Stomach (tissue), 9 donors: ENCODE data around the gene YAE1. TPM values are rescaled to one million over a fixed set of nuclear protein-coding genes. Genes with fewer than 3 reads are reported as not detected.

Experiments used
- DNase-seq, 2 donors: peaks; one replicate each; pipeline versions ENCODE4 v3.0.0 to v3.0.0-alpha.2; 2013 to 2019
- H3K27ac ChIP-seq, 5 donors: fragments of 200-600 bp in 4 of 5; sonication (generic) in 4 of 5; one replicate each; pipeline ENCODE4 v1.5.1; 2013 to 2019; ENCODE audit warnings: mild to moderate bottlenecking in 1 of 5, moderate library complexity in 1 of 5
- H3K27me3 ChIP-seq, 3 donors: fragments of 200-600 bp; sonication (generic); one replicate each; pipeline ENCODE4 v1.5.1; 2017 to 2019; ENCODE audit warnings: mixed run types in 1 of 3
- H3K36me3 ChIP-seq, 4 donors: fragments of 200-600 bp; sonication (generic); 1 replicate in 3 of 4; 2 replicates in 1 of 4; pipeline ENCODE4 v1.5.1; 2016 to 2019
- H3K4me1 ChIP-seq, 4 donors: fragments of 200-600 bp; sonication (generic); one replicate each; pipeline ENCODE4 v1.5.1; 2016 to 2019
- H3K4me3 ChIP-seq, 4 donors: fragments of 200-600 bp; sonication (generic) in 3 of 4; one replicate each; pipeline ENCODE4 v1.5.1; 2016 to 2019; ENCODE audit warnings: mild to moderate bottlenecking in 1 of 4
- H3K9me3 ChIP-seq, 4 donors: fragments of 200-600 bp; sonication (generic); one replicate each; pipeline ENCODE4 v1.5.1; 2016 to 2019
- CTCF ChIP-seq, 7 experiments: fragments of 450-650 bp in 4 of 7; fragments of 200-600 bp in 3 of 7; sonication (generic) in 3 of 7; IDR thresholded peaks; one replicate each; pipeline ENCODE4 v1.5.1; 2016 to 2019; ENCODE audit warnings: antibody characterized with exemption in 7 of 7, control low read depth in 2 of 7, mild to moderate bottlenecking in 1 of 7
- EP300 ChIP-seq: sonication (generic); formaldehyde crosslinking; IDR thresholded peaks from one replicate; pipeline ENCODE4 v1.6.1; 2017; ENCODE audit warnings: antibody characterized with exemption
- POLR2A ChIP-seq, 4 donors: fragments of 450-650 bp; IDR thresholded peaks; one replicate each; pipeline ENCODE4 v1.6.1; 2016; ENCODE audit warnings: antibody characterized with exemption in 4 of 4, control low read depth in 2 of 4, mild to moderate bottlenecking in 1 of 4, moderate library complexity in 1 of 4
- POLR2AphosphoS5 ChIP-seq, 3 donors: sonication (generic); formaldehyde crosslinking; IDR thresholded peaks; one replicate each; pipeline ENCODE4 v1.6.1; 2016; ENCODE audit warnings: antibody characterized with exemption in 3 of 3
- WGBS, 5 donors: extraction: QIAGEN DNeasy Blood & Tissue Kit in 3 of 5; methylation state at CpG; one replicate each; pipeline versions ENCODE4 v1.1.5 to v1.1.7; 2013 to 2018; 5-methylcytosine and 5-hydroxymethylcytosine counted together
- intact Hi-C: fragments of 100-400 bp; cut with DNase I; formaldehyde crosslinking; loops from one replicate; pipeline ENCODE4 v1.15.1; 2023; ENCODE audit warnings: low total_unique reads
- polyA plus RNA-seq, 3 donors: library from polyadenylated mRNA; stranded (reverse); fragments of 200-250 nt; gene quantifications; one replicate each; pipeline ENCODE4 v1.2.3, GENCODE V29; 2013
- total RNA-seq, 5 donors: library from RNA; depleted of rRNA; stranded (reverse); fragments of >200 nt; gene quantifications; one replicate each; pipeline versions ENCODE4 v1.1.0 to v1.2.3, GENCODE V29; 2014 to 2016
- donor health status: healthy with polysubstance abuse.
- donor health status: Bipolar disorder and iron deficiency.
- donor health status: healthy.

The YAE1 gene
- total and polyA plus RNA-seq, 8 donors = 1.2 to 38.6 (median 21.7) TPM

- Histone ChIP-seq H3K36me3 (no peaks in the 10 kb centered on the region), H3K27me3 (peaks cover 0 to 12% (median 0%) of the 10 kb centered on the region in 3 donors), H3K27ac (peak overlapping the region in 2 of 5 donors; percentile 21 to 38), H3K4me1 (peaks cover 5 to 19% (median 10%) of the 10 kb centered on the region in 4 donors), H3K9me3 (no peaks in the 10 kb centered on the region), H3K4me3 (no peak overlapping the region)
- no peak for DNase-seq
- intact Hi-C loops = no loop called here
- 92 to 98% (median 94%) methylated on average over 2 of the region's 2 CpGs for WGBS, 5 donors
- TF ChIP-seq POLR2AphosphoS5 (IDR thresholded peaks at IDR 0.05) (no peak), POLR2A (IDR thresholded peaks at IDR 0.05) (no peak), EP300 (no peak), CTCF (IDR thresholded peaks at IDR 0.05) (no peak)
Observed at GRCh38 chr7:39606941-39607340, 40.7 kb downstream of the YAE1 start.

GRCh38 chr7:39607865-39608264 lies 41.7 kb downstream of the YAE1 start:
- no peaks in the 10 kb centered on the region for H3K36me3 ChIP-seq
- no peak overlapping the region for H3K4me3 ChIP-seq
- 86 to 96% (median 90%) methylated on average over 2 of the region's 2 CpGs for WGBS, 5 donors
- H3K27ac ChIP-seq = peak overlapping the region in 2 of 5 donors; percentile 21 to 37
- intact Hi-C loops = no loop called here
- H3K9me3 ChIP-seq = no peaks in the 10 kb centered on the region
- TF ChIP-seq EP300 = no peak
- TF ChIP-seq POLR2A (IDR thresholded peaks at IDR 0.05) = no peak
- TF ChIP-seq CTCF (IDR thresholded peaks at IDR 0.05) = no peak
- no peak for TF ChIP-seq POLR2AphosphoS5 (IDR thresholded peaks at IDR 0.05)
- peaks cover 5 to 19% (median 10%) of the 10 kb centered on the region in 4 donors for H3K4me1 ChIP-seq
- DNase-seq = no peak
- peaks cover 0 to 12% (median 0%) of the 10 kb centered on the region in 3 donors for H3K27me3 ChIP-seq

- H3K36me3 ChIP-seq = no peaks in the 10 kb centered on the region
- H3K27ac ChIP-seq = no peak overlapping the region
- no peaks in the 10 kb centered on the region for H3K9me3 ChIP-seq
- peaks cover 5 to 19% (median 10%) of the 10 kb centered on the region in 4 donors for H3K4me1 ChIP-seq
- WGBS, 5 donors = 60 to 70% (median 68%) methylated on average over 3 of the region's 3 CpGs
- no peak for DNase-seq
- peaks cover 0 to 12% (median 0%) of the 10 kb centered on the region in 3 donors for H3K27me3 ChIP-seq
- intact Hi-C loops = no loop called here
- H3K4me3 ChIP-seq = no peak overlapping the region
- no peak for TF ChIP-seq EP300
- no peak for TF ChIP-seq POLR2A (IDR thresholded peaks at IDR 0.05)
- no peak for TF ChIP-seq POLR2AphosphoS5 (IDR thresholded peaks at IDR 0.05)
- no peak for TF ChIP-seq CTCF (IDR thresholded peaks at IDR 0.05)
Observed at GRCh38 chr7:39608278-39608677, 42.1 kb downstream of the YAE1 start.

DNA sequence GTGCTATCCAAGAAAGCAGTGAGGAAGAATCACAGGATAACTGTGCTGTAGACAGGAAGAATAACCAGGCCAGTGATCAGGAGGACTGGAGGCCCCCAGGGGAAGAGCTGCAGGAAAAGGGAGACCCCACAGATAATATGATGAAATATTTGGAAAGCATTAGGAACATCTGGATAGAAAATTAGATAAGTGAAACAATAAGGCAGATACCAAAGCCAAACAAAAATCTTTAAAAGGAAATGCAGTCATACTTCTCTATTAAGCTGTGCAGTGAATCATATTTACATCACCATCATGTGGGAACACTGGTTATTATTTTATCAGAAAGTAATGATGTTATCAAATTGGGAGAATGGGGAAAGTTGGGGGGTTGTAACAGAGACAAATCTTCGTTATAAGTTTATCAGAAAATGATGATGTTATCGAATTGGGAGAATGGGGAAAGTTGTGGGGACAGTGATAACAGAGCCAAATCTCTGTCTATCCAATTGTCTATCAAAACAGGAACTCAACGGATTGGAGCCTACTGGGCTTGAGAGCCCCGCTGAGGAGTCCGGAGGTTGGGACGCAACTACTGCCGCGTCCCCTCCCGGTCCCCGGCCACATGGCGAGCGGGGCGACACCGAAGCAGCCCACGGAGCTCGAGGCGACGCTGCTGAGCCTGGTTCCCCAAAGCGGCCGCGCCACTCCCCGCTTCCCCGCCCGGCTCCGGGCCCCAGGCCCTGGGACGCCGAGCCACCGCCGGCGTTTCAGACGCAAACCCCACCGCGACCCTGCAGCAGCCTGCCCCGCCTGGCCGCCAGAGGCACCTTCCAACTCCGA lies 43.1 kb downstream of the YAE1 start:
- TF ChIP-seq POLR2AphosphoS5 (IDR thresholded peaks at IDR 0.05) = no peak
- no peak for TF ChIP-seq CTCF (IDR thresholded peaks at IDR 0.05)
- TF ChIP-seq EP300 = no peak
- TF ChIP-seq POLR2A (IDR thresholded peaks at IDR 0.05) = no peak
- intact Hi-C loops = no loop called here
- H3K4me1 ChIP-seq = peaks cover 5 to 19% (median 10%) of the 10 kb centered on the region in 4 donors
- H3K27ac ChIP-seq = peak overlapping the region in 4 of 5 donors; percentile 54 to 78 (median 67)
- WGBS, 5 donors = 3 to 9% (median 5%) methylated on average over 28 to 36 of the region's 36 CpGs
- no peaks in the 10 kb centered on the region for H3K36me3 ChIP-seq
- peak overlapping the region; percentile 34 to 48 (median 36) for H3K4me3 ChIP-seq
- no peaks in the 10 kb centered on the region for H3K9me3 ChIP-seq
- DNase-seq = peak in 1 of 2 donors; percentile 65
- H3K27me3 ChIP-seq = peaks cover 0 to 12% (median 0%) of the 10 kb centered on the region in 3 donors
